22Rv1 (cell line): ENCODE results near the gene RAD51B.

Experiments used
- ZFX ChIP-seq: fragments of 450-650 bp; IDR thresholded peaks from 2 replicates; pipeline ENCODE4 v1.6.1; 2017; ENCODE audit warnings: antibody characterized with exemption, borderline replicate concordance
- TF ChIP-seq, protein P1 (sequence below): fragments of 450-650 bp; IDR thresholded peaks from 2 replicates; pipeline ENCODE4 v1.5.1; 2017; ENCODE audit warnings: mild to moderate bottlenecking

GRCh38 chr14:68578597-68578996, 759.0 kb downstream of the RAD51B start:
- TF ChIP-seq, protein P1, sequence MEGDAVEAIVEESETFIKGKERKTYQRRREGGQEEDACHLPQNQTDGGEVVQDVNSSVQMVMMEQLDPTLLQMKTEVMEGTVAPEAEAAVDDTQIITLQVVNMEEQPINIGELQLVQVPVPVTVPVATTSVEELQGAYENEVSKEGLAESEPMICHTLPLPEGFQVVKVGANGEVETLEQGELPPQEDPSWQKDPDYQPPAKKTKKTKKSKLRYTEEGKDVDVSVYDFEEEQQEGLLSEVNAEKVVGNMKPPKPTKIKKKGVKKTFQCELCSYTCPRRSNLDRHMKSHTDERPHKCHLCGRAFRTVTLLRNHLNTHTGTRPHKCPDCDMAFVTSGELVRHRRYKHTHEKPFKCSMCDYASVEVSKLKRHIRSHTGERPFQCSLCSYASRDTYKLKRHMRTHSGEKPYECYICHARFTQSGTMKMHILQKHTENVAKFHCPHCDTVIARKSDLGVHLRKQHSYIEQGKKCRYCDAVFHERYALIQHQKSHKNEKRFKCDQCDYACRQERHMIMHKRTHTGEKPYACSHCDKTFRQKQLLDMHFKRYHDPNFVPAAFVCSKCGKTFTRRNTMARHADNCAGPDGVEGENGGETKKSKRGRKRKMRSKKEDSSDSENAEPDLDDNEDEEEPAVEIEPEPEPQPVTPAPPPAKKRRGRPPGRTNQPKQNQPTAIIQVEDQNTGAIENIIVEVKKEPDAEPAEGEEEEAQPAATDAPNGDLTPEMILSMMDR: no peak
- no peak for TF ChIP-seq ZFX
